Measurements from ENCODE around the gene SMC4.

DNA sequence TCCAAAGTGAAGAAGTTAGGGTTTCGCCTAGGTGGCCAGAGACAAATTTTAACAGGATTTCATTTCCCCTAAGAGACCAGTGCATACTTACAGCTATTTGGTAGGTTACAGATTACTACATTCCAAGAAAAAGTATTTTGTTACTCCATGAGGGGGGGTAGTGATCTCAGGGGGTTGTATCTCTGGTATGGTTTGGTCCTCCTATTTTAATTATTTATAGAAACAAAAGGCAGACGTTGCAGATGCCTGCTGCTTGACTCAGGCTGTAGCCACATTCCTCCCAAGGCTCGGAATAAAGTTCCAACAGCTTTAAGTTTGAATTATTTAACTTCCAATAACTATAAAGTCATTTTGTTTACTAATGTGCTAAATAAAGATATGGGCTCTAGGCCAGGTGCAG lies 51.4 kb downstream of the SMC4 start:
- TF ChIP-seq, protein P1, sequence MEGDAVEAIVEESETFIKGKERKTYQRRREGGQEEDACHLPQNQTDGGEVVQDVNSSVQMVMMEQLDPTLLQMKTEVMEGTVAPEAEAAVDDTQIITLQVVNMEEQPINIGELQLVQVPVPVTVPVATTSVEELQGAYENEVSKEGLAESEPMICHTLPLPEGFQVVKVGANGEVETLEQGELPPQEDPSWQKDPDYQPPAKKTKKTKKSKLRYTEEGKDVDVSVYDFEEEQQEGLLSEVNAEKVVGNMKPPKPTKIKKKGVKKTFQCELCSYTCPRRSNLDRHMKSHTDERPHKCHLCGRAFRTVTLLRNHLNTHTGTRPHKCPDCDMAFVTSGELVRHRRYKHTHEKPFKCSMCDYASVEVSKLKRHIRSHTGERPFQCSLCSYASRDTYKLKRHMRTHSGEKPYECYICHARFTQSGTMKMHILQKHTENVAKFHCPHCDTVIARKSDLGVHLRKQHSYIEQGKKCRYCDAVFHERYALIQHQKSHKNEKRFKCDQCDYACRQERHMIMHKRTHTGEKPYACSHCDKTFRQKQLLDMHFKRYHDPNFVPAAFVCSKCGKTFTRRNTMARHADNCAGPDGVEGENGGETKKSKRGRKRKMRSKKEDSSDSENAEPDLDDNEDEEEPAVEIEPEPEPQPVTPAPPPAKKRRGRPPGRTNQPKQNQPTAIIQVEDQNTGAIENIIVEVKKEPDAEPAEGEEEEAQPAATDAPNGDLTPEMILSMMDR (IDR thresholded peaks at IDR 0.05; ENCODE audit: insufficient read depth, low read depth, low read length): peak; percentile 9
- no peak for TF ChIP-seq EZH2 (IDR thresholded peaks at IDR 0.05; ENCODE audit: insufficient read depth, low read length)
